ENCODE measurements around the gene PDPR.
"Not testable (repeated sequence)": the region's sequence is repeated elsewhere in the genome, so short reads cannot be mapped to it uniquely, and the experiment has no call there.

PDPR gene

DNA sequence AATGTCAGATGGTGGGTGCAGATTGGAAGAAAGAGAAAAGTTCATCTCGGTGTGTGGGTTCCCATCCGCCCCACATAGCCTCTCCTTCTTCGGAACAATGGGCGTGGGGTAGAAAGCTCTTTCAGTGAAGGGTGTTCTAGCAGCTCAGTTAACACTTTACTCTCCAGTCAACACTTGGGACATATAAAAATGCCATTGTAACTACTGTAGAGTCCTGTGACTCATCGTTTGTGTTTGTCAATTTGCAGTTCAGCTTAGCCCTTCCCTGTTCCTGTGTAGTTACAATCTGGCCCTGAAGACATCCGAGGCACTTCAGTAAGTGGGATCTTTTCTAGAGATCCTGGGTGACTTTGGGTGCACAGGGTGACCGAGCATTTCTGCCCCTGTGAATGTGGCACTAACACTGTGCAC lies 47.9 kb downstream of the PDPR start:
- no peak for DNase-seq (ENCODE audit: low read depth)

DNA sequence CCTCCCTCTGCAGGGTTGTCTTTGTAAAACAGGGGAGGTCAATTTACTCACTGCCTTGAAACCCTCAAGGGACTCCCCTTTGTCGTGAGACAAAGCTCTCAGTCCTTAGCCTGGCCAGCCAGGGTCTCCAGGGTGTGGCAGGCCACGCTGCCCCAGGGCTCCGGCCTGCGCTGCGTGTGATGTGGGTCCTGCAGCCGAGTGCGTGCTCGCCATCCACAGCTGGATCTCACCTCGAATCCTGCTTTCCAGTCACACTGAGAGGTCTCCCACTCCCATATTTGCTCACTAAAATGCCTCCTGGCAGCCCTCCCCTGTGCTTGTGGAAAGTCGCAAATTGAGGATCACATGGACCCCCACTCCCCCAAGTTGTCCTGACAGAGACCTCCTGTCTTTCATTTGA lies 49.5 kb downstream of the PDPR start:
- DNase-seq (ENCODE audit: low read depth): no peak

DNA sequence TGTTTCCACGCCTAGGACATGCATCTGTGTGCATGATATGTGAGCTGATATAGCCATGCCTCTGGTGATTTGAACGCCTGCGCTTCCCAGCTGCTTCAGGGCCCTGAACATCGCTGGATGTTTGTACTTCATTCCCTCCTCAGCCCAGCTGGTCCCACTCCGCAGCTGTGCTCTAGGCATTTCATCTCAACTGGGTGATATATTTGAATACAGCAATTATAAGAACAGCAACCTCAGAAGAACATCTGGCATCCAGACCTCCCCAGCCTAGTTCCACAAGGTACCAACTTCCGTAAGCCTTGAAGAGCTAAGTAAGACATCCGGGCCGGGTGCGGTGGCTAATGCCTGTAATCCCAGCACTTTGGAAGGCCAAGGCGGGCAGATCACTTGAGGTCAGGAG lies 52.6 kb downstream of the PDPR start:
- not testable (repeated sequence) for DNase-seq (ENCODE audit: low read depth)

DNA sequence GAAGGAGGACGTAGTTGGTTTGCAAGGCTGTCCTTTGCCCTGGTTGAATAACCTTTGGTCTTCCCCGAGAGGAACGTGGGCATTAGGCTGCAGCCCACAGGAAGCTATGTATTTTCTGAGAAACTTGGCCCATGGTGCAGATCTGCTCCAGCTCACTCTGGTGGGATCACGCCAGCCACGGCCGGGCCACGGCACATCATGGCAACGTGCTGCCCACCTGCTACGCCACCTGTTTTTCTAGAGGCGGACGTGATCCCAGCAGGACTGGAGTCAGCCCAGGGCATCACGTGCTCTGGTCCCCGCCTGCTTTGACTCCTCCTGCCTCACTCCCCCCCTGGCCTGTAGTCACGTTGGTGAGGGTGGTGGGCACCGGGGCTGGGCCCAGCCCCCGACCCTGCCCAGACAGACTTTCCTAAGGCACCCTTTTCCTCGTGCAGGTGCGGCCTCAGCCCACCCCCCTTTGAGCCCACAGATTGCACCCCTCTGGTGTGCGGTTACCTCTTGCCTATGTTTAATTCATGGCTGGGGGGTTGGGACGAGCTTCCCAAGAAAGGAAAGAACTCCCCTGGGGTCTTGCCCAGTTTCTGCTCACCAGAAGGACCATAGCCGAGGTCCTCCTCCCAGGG lies 59.2 kb downstream of the PDPR start, which contains the start of gene CLEC18C:
Gene CLEC18C, plus strand, starts transcription at position 576 of the 626 bp plus-strand sequence. CDS start 492 bp downstream, outside the sequence.
- not testable (repeated sequence) for DNase-seq (ENCODE audit: low read depth)

DNA sequence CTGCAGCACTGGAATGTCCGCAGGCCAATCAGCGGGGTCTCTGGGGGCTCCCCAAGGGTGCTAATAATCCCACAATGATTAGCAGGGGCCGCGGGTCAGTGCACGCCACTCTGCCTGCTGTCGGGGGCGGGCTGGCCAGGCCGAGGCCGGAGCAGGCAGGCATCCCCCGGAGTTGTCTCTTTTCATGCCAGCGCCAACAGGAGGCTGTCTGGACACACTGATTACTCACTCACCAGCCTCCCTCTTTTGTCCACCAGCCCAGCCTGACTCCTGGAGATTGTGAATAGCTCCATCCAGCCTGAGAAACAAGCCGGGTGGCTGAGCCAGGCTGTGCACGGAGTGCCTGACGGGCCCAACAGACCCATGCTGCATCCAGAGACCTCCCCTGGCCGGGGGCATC lies 59.8 kb downstream of the PDPR start:
- DNase-seq (ENCODE audit: low read depth): not testable (repeated sequence)

DNA sequence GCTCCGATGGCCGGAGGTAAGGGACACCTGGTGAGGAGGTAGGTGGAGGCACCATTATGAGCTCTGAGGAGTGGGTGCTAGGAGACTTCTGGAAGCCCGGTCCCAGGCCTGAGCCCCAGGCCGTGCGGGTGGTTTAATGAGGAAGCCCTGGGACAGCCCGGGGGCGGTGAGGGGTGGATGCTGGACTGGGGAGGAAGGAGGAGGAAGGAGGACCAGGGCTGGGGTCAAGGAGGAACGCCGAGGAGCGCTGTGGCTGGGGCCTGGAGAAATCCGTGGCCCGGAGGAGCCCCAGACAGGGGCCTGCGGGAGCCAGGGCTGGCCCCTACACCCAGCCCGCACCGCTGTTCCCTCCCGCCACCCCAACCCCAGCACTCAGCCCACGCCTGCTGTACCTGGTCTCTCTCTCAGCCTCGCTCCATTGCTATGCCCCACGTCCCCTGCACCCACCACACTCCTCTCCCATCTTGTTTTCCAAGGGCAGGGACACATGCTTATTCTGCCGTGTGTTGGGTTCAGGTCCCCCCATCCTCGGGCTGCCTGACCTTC lies 60.3 kb downstream of the PDPR start:
- not testable (repeated sequence) for DNase-seq (ENCODE audit: low read depth)

DNA sequence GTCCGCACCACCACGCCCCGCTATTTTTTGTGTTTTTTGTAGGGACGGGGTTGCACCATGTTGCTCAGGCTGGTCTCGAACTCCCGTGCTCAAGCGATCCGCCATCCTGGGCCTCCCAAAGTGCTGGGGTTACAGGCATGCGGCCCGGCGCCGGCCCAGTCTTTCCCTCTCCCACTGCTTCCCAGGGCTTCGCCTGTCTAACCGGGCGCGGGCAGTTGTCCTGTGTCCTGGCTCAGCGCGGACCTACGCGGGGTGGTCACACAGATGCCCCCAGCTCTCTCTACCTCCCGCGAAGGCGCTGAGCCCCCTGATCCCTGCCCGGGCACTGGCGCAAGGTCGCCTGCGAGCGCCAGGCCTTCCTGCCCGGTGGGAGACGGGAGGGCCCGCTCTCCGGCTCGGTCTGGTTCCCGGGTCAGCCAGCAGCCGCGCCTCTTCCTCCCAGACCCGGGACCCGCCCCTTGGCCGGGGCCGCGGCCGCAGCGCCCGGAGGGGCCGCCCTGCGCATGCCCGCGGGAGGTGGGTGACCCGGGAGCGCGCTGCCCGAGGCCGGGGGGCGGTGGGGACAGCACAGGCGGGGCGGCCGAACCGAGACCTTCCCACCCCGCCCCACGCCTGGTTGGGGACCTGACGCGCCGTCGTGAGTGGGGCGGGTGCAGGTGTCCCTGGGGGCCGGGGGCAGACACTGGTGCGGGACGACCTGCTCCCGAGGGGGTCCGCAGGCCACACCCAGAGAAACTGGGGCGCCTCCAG lies 73.9 kb downstream of the PDPR start:
- not testable (repeated sequence) for DNase-seq (ENCODE audit: low read depth)

DNA sequence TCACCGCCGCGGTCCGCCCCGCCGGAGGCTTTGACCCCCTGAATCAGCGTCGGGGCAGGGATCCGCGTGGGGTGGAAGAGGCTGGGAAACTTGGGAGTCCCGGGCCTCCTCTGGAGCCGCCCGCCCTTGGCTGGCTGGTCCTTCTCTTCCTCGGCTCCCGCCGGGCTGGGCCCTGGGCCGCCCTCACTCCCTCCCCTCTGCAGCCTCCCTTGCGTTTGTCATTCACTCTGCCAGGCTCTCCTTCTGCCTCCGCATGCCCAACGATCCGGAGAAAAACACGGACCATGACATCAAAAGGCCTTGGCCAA lies 74.4 kb downstream of the PDPR start:
- not testable (repeated sequence) for DNase-seq (ENCODE audit: low read depth)

DNA sequence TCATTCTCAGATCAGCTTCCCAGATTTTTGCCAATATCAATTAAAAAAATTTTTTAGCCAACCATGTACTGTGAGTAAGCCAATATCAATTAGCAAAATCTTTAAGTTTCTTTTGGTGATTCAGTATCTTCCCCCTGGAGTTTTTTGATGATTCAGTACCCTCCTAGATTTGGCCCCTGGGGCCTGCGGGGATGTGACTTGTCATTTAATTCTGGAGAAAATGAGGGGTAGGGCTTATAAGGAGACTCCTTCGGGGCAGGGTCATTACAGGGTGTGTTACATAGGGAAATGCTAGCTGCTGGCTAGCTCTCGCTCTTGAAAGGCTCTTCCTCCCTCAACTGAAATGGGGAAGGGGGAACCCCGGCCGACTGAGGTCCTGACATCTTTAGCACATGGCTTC lies 76.4 kb downstream of the PDPR start:
- not testable (repeated sequence) for DNase-seq (ENCODE audit: low read depth)

DNA sequence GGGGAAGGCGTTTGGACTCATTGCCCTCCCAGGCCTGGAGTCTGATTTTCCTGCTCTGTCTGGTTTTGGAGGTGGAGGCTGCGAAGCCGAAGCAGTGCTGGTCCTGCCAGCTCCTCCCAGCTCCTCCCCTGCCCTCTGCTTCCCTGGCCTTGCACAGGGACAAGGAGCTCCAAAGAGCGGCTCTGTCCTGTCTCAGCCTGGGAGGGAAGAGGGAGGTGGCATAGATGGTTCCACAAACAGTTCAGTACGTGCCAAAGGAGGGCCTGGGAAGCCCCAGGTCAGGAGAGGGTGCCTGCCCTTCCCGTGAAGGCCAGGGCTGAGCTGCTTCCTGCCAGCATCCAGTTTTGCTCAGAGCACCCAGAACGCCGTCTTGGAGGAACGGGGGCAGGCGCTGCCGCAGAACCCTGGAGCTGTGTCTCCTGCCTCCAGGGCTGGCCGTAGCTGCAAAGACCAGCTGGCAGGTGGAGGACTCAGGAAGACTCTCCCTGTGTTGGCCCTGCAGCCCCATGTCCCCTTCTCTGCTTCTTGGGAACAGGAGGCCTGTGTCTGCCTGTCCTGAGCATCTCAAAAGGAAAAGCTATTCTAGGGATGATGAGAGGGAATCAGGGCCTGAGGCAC lies 82.7 kb downstream of the PDPR start:
- not testable (repeated sequence) for DNase-seq (ENCODE audit: low read depth)

DNA sequence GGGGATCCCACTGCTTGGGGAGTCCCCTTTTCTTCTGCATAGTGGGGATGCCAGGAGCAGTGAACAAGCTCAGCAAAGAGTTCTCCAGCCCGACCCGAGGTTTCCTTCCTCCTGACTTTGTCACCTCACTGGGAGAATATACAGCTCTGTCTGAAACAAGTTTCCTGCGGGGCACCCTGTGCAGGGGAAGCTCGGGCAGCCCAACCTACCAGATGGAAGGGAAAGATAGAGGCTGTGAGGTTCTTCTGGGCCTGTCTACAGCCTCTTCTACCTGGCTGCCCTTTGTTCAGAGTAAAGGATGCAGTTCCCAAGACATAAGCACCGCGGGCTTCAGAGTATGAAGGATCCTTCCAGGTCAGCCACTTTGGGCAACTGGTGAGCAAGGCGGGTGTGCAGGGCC lies 83.5 kb downstream of the PDPR start:
- DNase-seq (ENCODE audit: low read depth): not testable (repeated sequence)

DNA sequence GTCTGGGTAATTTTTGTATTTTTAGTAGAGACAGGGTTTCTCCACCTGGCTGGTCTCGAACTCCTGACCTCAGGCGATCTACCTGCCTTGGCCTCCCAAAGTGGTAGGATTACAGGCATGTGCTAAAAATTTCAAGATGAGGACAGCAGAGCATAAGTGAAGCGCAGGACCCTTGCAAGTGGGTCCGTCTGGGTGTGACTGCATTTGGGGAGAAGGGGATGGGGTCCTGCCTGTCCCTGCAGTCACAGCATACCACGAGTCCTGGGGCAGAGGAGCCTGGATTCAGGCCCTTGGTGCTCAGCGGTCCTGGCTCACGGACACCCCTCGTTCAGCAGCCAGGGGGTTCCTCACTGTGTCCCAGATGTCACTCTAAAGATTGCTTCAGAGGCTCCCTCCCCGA lies 84.1 kb downstream of the PDPR start:
- DNase-seq (ENCODE audit: low read depth): not testable (repeated sequence)

DNA sequence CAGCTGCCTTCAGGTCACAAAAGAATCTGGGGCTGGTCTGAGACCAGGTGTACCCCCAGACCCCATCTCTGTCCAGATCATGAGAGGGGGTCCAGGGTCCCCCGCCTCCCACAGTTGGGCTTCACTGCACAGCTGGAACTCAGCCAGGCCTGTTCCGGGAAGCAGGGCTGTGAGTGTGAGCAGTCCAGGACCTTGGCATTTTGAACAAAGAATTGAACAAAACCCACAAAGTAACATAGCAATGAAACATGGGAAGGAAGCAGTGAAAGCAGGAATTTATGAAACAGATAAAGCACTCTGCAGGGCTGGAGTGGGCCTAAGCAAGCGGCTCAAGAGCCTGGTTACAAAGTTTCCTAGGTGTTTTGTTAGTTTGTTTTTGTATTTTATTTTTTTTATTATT lies 84.5 kb downstream of the PDPR start:
- DNase-seq (ENCODE audit: low read depth): not testable (repeated sequence)

DNA sequence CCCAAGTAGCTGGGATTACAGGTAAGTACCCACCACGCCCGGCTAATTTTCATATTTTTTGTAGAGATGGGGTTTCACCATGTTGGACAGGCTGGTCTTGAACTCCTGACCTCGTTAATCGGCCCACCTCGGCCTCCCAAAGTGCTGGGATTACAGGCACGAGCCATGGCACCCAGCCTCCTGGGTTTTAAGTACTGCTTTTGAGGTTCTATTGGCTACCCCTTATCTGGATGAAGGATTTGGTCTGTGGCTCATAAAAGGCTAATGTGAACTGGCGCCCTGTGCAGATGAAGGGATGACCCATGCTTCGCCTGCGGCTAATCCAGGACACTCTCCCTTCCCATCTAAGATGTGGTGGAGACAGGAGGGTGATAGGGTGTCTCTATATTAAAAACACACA lies 85.0 kb downstream of the PDPR start:
- not testable (repeated sequence) for DNase-seq (ENCODE audit: low read depth)

DNA sequence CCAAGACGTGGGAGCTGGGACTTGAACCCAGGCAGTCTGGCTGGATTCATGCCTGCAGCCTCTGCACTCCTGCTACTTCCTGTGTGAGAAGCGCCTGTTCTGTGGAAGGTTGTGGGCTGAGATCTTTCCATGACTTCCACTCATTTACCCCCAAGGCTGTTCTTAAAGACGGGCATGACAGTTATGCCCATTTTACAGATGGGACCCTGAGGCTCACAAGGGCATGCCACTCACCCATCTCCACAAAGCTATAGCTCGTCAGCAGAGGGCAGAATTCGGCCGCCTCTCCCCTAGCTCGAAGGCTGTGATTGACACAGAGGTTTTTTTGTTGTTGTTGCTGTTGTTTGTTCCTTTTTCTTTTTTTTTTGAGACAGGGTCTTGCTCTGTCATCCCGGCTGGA lies 85.9 kb downstream of the PDPR start:
- DNase-seq (ENCODE audit: low read depth): not testable (repeated sequence)

DNA sequence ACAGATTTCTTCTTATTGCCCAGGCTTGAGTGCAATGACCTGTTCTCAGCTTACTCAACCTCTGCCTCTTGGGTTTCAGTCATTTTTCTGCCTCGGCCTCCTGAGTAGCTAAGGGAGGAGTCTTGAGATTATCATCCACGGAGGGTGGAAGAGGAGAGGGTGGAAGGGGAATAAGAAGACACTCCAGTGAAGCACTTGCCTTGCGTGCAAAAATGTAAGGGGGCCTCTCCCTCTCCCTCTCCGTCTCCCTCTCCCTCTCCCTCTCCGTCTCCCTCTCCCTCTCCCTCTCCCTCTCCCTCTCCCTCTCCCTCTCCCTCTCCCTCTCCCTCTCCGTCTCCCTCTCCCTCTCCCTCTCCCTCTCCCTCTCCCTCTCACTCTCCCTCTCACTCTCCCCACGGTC lies 89.4 kb downstream of the PDPR start:
- DNase-seq (ENCODE audit: low read depth): not testable (repeated sequence)

DNA sequence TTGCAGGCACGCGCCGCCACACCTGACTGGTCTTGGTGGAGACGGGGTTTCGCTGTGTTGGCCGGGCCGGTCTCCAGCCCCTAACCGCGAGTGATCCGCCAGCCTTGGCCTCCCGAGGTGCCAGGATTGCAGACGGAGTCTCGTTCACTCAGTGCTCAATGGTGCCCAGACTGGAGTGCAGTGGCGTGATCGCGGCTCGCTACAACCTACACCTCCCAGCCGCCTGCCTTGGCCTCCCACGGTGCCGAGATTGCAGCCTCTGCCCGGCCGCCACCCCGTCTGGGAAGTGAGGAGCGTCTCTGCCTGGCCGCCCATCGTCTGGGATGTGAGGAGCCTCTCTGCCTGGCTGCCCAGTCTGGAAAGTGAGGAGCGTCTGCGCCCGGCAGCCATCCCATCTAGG lies 89.9 kb downstream of the PDPR start:
- not testable (repeated sequence) for DNase-seq (ENCODE audit: low read depth)

DNA sequence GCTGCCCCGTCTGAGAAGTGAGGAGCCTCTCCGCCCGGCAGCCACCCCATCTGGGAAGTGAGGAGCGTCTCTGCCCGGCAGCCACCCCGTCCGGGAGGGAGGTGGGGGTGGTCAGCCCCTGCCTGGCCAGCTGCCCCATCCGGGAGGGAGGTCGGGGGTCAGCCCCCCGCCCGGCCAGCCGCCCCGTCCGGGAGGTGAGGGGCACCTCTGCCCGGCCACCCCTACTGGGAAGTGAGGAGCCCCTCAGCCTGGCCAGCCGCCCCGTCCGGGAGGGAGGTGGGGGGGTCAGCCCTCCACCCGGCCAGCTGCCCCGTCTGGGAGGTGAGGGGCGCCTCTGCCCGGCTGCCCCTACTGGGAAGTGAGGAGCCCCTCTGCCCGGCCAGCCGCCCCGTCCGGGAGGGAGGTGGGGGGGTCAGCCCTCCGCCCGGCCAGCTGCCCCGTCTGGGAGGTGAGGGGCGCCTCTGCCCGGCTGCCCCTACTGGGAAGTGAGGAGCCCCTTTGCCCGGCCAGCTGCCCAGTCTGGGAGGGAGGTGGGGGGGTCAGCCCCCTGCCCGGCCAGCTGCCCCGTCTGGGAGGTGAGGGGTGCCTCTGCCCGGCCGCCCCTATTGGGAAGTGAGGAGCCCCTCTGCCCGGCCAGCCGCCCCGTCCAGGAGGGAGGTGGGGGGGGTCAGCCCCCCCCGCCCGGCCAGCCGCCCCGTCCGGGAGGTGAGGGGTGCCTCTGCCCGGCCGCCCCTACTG lies 90.7 kb downstream of the PDPR start:
- not testable (repeated sequence) for DNase-seq (ENCODE audit: low read depth)

DNA sequence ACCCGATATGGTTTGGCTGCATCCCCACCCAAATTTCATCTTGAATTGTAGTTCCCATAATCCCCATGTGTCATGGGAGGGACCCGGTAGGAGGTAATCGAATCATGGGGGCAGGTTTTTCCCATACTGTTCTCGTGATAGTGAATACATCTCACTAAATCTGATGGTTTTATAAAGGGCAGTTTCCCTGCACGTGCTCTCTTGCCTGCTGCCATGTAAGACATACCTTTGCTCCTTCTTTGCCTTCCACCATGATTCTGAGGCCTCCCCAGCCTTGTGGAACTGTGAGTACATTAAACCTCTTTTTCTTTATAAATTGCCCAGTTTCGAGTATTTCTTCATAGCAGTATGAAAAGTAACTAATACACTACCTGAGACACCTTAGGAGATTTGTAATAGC lies 92.2 kb downstream of the PDPR start:
- not testable (repeated sequence) for DNase-seq (ENCODE audit: low read depth)

Data from stimulated activated CD8-positive, alpha-beta memory T cell treated with anti-CD3 and anti-CD28 coated beads, Interleukin-7, amount 100 ng/mL, for 24 hours (primary cell).